NCI-H524 (cell line): ENCODE results near the gene GPSM3.
"Not testable (repeated sequence)": the region's sequence is repeated elsewhere in the genome, so short reads cannot be mapped to it uniquely, and the experiment has no call there.

Source experiments
- DNase-seq, 2 experiments: peaks; one replicate each; lab custom pipeline; 2025; lab: John Stamatoyannopoulos, UW

The GPSM3 gene, protein sequence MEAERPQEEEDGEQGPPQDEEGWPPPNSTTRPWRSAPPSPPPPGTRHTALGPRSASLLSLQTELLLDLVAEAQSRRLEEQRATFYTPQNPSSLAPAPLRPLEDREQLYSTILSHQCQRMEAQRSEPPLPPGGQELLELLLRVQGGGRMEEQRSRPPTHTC

GRCh38 chr6:32192608-32193039, at the start of gene GPSM3:
TSS of gene GPSM3 (minus strand) at chr6:32192643. CDS start at chr6:32192513, 130 bp downstream.
- DNase-seq = no peak

DNA sequence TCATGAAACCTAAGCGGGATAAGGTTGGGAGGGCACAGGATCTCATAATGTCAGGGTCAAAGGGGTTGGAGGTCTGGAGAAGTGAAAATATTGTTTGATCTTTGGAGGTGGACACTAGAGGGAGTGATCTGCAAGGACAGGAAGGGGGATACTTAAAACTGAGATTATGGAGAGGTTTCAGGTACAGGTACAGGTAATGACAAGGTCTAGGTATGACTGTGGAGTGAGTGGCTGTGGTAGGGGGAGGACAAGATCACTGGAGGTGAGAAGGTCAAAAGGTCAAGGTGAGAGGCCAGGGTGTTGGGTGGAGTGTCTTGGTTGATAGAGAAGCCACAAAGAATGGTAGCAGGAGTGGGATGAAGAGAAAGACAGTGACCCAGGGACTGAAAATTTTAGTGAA, 48.2 kb upstream of the GPSM3 start:
- no peak for DNase-seq

DNA sequence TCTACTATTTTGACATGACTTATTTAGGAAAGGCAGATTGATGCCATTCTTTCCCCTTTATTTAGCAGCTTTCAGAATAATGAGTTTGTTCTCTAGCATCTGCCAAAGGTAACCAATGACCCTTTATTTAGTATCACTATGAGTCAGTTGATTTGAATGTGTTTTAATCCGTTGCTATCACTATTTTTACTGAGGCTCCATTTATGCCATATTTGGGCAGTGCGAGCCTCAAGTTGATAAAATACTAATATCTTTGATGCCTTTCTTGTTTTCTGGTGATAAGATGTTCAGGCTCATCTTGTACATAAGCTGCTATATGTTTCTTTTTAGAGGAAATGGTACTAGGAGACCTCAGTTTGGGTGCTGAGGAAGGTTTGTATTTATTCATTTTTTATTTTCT, 47.0 kb upstream of the GPSM3 start:
- DNase-seq = no peak

DNA sequence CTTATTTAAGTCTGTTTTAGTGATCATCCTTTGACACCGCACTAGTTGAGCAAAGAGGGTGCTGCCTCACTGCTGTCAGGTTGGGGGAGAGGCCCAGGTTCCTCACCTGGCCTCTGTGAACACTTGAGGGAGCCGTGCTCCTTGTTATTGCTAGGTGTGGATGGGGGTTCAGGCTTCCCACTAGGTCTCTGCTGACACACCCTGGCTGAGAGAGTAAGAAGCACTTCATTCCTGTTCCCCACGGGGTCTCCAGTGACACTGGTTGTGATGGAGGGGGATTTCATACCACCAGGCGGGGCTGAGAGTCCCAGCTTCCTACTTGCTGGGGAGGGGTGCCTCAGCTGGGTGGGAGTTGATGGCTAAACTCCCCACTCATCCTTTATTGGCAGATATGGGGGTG, 42.5 kb upstream of the GPSM3 start:
- DNase-seq = no peak

DNA sequence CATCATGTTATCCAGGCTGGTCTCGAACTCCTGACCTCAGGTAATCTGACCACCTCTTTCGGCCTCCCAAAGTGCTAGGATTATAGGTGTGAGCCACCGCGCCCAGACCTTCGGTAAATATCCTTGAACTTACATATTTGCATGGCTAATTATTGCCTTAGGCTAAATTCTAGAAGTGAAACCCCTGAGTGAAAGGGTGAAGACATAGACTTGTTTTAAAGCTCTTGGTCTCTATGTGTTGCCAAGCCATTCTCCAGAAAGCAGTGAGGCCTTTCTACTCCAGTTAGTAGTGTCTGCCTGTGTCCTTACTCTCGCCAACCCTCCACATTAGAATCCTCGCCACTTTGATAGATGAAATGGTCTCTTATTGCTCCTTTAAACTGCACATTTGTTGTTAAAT, 34.0 kb upstream of the GPSM3 start:
- no peak for DNase-seq

DNA sequence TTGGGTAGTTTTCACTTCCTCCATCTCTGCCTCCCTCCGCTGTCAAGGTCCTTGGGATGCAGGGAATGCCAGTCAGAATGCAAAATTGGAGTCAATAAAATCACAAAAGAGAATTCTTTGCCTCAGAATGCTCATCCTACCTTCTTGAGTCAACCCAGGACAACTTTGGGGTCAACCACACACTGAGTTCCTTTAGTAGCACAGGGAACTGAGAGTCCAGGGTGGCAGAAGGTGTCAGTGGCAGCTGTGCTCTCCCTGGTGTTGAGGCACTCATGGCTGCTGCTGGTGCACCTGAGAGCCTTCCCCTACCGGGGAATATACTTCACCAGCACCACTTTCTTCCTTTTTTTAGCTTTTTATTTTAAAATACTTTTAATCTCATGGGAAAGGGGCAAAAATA, 32.3 kb upstream of the GPSM3 start:
- DNase-seq = no peak

DNA sequence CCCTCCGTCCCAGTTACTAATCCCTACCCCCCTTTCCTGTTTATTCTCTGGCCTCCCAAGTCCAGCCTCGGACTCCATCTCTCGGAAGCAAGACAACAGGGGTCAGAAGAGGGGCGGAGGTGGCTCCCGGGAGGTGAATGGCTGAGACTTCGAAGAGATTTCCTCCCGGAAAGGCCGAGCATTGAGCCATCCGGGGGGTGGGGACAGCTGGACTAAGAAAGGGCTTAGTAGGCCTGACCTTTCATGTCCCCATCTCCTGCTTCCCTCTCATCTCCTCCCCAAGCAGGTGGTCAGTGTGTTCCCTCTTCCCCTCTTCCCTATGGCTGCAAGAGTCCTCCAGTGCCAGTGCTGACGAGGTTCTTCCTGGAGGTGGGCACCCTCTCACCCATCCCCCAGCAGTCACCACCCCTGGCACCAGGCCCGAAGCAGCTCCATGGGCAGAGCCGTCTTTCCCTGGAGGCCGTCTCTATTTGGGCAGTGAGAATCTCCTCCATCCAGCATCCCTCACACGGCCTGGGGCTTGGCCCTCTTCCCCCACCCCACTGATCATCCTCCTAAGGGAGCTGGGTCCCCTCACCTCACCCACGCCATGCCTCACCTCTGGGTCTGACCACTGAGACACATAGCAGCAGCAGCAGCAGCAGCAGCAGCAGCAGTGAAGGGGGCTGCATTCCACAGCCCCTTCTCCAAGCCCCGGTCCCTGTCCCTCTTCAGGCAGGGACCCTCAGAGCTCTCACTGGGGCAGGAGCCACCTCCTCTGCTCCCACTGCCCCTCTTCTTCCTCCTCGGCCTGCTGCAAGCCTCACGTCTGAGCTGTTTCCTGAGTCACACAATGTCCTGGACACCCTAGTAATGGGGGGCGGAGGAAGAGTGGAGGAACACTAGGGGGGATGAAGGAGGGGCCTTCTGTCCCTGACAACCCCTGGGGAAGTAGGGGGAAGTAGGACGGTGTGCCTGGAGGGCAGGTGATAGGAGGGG, 31.1 kb upstream of the GPSM3 start, which contains the start of gene NOTCH4:
Gene NOTCH4 (minus strand): TSS at position 810 of the 978 bp plus-strand sequence. CDS start 139 bp downstream, at position 671.
- DNase-seq = no peak

GRCh38 chr6:32222333-32223230, 30.1 kb upstream of the GPSM3 start:
- no peak for DNase-seq

DNA sequence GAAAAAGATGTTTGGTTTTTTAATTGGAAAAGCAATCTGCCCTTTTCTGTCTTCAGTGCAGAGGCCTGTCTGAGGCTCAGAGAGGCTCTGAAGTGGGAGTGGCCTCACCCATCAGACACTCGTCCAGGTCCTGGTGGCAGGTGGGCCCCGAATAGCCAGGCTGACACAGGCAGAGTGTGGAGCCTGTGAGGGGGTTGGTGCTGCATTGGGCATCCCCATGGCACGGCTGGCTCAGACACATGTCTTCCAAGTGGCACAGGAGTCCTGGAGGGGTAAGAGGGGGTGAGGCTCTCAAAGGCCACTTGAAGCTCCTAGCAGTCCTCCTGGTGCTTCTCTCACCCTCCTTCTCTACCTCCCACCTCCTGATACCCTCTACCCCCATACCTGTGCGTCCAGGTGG, 27.6 kb upstream of the GPSM3 start:
- DNase-seq = no peak

GRCh38 chr6:32218167-32218566, 25.7 kb upstream of the GPSM3 start:
- no peak for DNase-seq

- no peak for DNase-seq
These were observed 24.6 kb upstream of the GPSM3 start for GRCh38 chr6:32216998-32217397.

DNA sequence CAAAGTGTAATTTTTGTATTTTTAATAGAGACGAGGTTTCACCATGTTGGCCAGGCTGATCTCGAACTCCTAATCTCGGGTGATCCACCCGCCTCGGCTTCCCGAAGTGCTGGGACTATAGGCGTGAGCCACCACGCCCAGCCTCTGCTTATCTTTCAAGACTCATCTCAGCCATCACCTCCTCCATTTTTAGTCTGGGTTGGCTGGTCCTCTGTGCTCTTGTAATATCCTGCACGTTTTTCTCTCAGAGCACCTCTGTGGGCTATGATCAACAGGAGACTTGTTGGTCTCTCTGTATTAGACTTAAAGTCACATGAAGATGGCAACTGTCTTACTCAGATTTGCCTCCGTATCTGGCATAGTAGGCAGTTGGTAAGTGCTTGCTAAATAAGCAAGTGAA, 23.8 kb upstream of the GPSM3 start:
- no peak for DNase-seq

- no peak for DNase-seq
These were observed 23.2 kb upstream of the GPSM3 start for GRCh38 chr6:32215617-32216016.

DNA sequence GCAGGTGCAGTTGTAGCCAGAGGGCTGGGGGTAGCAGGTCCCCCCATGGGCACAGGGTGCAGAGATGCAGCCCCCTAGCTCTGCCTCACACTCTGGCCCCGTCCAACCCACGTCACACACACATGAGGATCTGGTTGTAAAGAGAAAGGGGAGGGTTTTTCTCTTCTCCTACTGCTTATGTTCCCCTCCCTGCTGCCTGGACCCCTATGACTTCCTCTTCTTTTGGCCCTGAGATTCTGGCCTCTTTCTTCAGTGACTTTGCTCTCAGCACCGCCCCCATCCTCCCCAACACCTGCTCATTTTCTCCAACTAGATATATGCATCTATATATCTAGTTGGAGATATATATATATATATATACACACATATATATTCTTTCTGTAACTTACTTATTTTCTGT, 21.7 kb upstream of the GPSM3 start:
- DNase-seq = no peak

GRCh38 chr6:32213649-32214048, 21.2 kb upstream of the GPSM3 start:
- DNase-seq = no peak

DNA sequence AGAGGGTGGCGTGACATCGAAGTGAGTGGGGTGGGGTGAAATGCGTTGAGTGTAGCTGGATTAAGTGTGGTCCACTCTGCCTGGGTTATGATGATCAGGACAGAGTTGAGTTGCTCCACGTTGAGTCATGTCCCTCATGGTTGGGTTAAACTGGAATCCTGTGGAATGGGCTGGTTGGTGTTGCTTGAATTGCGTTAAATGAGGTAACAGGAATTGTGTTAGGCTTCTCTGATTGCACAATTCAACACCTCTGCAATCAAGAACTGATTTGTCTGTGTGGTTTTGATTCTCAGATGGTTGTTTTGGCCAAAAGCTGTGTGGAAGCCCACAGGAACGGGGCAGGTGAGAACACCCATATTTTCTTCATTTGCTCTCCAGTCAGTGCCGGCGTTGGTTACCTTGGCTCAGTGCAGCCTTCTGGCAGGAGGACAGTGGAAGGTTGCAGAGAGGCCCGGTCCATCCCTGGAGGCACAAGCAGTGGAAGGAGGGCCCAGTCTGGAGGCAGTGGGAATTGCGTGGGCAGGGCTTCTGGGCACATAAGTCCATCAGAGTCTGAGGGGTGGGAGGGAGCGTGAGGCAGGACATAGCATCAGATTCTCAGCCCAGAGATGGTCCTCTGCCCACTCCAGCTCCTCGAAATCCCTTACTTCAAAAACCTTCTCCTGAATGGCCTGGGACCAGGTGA, 19.8 kb upstream of the GPSM3 start:
- DNase-seq = no peak

DNA sequence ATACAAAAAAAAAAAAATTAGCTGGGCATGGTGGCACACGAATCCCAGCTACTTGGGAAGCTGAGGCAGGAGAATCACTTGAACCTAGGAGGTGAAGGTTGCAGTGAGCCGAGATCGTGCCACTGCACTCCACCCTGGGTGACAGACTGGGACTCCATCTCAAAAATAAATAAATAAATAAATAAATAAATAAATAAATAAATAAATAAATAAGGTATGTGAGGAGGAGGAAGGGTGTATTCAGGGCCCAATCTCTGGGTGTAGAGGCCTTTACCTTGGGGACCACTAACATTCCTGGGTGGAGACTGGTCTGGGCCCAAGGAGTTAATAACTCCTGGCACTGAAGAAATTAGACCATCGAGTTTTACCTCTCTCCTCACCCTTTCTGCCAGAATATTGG, 19.0 kb upstream of the GPSM3 start:
- not testable (repeated sequence) for DNase-seq

DNA sequence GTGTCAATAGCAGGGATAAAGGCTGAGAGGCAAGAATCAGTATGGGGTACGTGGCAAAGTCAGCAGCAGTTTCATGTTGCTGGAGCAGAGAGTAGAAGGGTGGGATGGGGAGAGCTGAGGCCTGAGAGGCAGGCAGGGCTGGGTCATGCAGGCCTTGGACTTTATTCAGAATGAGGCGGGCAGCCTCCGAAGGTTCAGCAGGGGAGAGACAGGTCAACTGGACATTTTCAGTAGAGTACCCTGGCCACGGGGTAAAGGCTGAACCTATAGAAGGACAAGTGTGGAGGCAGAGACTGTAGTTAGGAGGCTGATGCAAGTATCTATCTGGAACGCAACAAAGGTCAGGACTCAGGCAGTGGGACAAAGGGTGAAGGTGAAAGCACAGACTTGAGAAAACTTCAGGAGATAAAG, 17.8 kb upstream of the GPSM3 start:
- no peak for DNase-seq

DNA sequence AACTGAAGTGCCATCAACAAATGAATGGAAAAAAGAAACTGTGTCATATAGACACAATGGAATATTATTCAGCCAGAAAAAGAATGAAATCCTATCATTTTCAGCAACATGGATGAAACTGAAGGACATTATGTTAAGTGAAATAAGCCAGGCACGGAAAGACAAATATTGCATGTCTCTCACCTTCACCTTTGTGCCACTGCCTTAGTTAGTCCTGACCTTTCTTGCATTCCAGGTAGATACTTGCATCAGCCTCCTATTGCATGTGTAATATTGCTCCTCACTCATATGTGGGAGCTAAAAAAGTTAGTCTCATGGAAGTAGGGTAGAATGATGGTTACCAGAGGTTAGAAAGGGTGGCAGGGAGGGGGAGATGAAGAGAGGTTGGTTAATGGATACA, 16.6 kb upstream of the GPSM3 start:
- no peak for DNase-seq

DNA sequence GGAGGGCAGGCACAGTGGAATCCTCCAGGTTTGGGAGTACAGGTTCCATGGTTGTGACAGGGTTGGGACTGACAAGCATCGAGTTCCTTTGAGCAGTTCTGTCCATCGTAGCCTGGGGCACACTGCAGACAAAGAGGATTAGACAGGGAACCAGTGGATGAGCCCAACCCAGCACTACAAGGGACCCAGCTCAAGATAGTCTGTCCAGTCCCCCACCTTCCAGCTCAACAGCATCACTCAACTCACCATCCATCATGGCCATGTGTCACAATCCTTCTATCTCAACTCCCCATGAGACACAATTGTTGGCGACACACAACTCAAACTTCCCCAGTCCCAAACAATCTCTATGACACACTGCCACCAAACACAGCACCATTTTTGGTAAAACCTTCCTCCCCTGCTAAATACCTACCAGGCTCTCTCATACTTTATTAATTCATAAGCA, 11.8 kb upstream of the GPSM3 start:
- DNase-seq = no peak

DNA sequence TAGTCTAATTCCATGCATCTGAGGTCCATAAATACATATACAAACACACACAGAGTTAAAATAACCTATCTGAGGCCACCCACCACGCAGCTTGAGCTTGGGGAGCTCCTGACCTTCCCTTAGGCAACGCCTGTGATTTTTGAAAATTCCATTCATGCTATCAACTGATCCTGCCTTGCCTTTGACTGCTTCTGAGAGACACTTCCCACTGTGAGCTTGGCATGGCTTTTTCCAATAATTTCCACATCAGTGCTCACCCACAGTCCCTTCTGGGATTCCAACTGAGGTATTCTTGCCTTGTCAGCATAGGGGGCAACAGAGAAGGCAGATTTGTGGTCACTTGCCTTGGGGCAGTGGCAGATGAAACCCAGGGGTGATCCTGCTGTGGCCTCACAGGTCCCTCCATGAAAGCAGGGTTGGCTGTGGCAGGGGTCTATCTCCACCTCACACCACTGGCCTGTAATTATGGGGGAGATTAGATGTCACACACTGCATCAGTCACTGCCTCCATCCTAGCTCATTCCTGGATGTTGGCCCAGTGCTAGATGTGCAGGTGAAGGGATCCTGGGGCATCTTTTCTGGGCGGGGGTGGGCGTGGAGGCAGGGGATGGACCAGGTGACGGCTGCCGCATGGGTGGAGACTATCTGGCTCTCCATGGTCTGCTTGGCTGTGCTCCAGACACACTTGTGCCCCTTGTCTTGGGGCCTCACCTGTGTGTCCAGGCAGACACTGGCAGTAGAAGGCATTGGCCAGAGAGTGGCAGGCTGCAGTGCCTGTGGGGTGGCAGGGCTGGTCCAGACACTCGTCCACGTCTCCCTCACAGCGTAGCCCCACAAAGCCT, 11.2 kb upstream of the GPSM3 start:
- no peak for DNase-seq
